ENCODE measurements around the gene STYXL1. TPM values are rescaled to one million over a fixed set of nuclear protein-coding genes. Genes with fewer than 3 reads are reported as not detected.

The STYXL1 gene
- total RNA-seq, 2 donors from 2014 or later: 20.8 to 24.7 TPM

GRCh38 chr7:75979759-75980429 lies 67.9 kb downstream of the STYXL1 start:
- H3K27ac ChIP-seq: peak overlapping the region in 2 of 4 donors; percentile 7 to 17
- intact Hi-C loops (cut with DNase I): no loop called here
- 64 to 80% methylated on average over 11 to 21 of the region's 22 CpGs for WGBS, 2 donors
- TF ChIP-seq CTCF (IDR thresholded peaks at IDR 0.05) (no peak), POLR2A (IDR thresholded peaks at IDR 0.05) (no peak)
- peak in 3 of 4 donors; percentile 48 to 64 (median 50) for DNase-seq
- H3K27me3 ChIP-seq: no peaks in the 10 kb centered on the region
- ATAC-seq: peak; percentile 25
- H3K4me1 ChIP-seq: peaks cover 13% of the 10 kb centered on the region
- H3K4me3 ChIP-seq: no peak overlapping the region
- H3K9me3 ChIP-seq: no peaks in the 10 kb centered on the region
- peaks cover 0 to 8% of the 10 kb centered on the region in 2 donors for H3K36me3 ChIP-seq (replicated peaks in 1 of 2; ENCODE audit: insufficient read depth in 1 of 2, low read depth in 2 of 2)

DNA sequence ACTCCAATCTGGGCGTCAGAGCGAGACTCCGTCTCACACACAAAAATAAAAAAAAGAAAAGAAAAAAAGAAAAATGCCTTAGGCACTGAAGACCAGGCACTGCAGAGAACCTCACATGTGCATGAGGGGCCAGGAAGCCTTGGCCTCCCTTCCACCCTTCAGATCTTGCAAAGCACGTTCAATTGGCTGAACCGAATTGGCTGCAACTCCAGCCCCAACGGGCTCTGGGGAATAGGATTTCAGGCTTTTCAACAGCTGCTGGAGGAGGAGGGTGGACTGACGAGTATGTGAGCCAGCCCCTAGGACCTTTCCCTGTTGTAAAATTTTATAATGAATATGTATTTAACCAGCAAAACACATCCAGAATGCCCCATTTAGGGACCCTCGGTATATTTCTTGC lies 70.1 kb downstream of the STYXL1 start:
- peak in 3 of 4 donors; percentile 27 to 51 (median 37) for DNase-seq
- WGBS, 2 donors: 77 to 81% methylated on average over 8 of the region's 8 CpGs

DNA sequence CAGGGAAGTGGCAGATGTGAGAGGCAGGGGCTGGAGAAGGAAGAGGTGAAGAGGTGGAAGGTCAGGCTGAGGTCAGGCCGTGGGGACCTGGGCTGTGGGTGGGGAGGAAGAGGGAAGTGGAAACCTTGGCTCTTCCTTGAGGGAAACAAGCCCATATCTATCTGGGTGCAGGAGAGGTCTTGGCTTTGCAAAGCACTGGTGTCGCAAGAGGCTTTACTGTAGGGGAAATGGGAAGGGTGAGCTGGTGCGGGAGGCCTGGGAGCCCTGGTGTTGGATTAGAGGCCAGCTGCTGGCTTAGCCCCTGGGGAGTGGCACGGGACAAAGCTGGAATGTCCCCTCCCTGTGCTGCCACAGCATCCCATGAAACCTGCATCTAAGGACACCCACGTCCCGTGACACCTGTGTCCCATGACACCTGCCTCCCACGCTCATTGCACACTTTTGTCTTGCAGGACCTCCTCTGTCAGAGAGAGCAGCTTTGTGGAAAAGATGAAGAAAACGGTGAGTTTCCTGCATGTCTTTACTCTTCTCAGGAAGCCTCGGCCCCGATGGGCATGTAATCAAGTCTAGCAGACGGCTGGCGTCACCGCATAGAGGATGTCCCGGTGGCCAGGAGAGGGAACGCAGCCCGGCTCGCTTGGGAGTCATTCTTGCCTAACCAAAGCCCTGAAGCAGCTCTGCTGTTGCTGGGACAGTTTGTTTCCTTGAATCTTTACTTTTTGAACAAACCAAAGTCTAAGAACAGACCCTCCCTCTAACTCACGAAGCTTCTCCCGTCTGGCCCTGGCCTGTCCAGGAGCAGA lies 75.6 kb downstream of the STYXL1 start:
- Histone ChIP-seq H3K27ac (peak overlapping the region in 2 of 4 donors; percentile 48 to 49), H3K4me1 (no peaks in the 10 kb centered on the region), H3K27me3 (no peaks in the 10 kb centered on the region), H3K36me3 (replicated peaks in 1 of 2; ENCODE audit: insufficient read depth in 1 of 2, low read depth in 2 of 2) (no peaks in the 10 kb centered on the region), H3K4me3 (no peak overlapping the region), H3K9me3 (no peaks in the 10 kb centered on the region)
- peak in 2 of 4 donors; percentile 38 to 60 for DNase-seq
- 66 to 78% methylated on average over 19 of the region's 19 CpGs for WGBS, 2 donors
- intact Hi-C loops (cut with DNase I): no loop called here
- ATAC-seq: peak; percentile 47
- TF ChIP-seq CTCF (IDR thresholded peaks at IDR 0.05) (no peak), POLR2A (IDR thresholded peaks at IDR 0.05) (no peak)

More for the DNA sequence above, 70.1 kb downstream of the STYXL1 start:
- TF ChIP-seq CTCF (IDR thresholded peaks at IDR 0.05) (no peak), POLR2A (IDR thresholded peaks at IDR 0.05) (no peak)
- no peaks in the 10 kb centered on the region for H3K27me3 ChIP-seq
- no peaks in the 10 kb centered on the region for H3K36me3 ChIP-seq (replicated peaks in 1 of 2; ENCODE audit: insufficient read depth in 1 of 2, low read depth in 2 of 2)
- no peak overlapping the region for H3K27ac ChIP-seq
- H3K4me1 ChIP-seq: peaks cover 13% of the 10 kb centered on the region
- H3K4me3 ChIP-seq: no peak overlapping the region
- no peak for ATAC-seq
- H3K9me3 ChIP-seq: no peaks in the 10 kb centered on the region
- intact Hi-C loops (cut with DNase I): no loop called here

GRCh38 chr7:75971309-75971960 lies 76.4 kb downstream of the STYXL1 start:
- Histone ChIP-seq H3K4me1 (no peaks in the 10 kb centered on the region), H3K4me3 (no peak overlapping the region), H3K27ac (peak overlapping the region in 2 of 4 donors; percentile 28 to 48), H3K27me3 (no peaks in the 10 kb centered on the region), H3K36me3 (replicated peaks in 1 of 2; ENCODE audit: insufficient read depth in 1 of 2, low read depth in 2 of 2) (no peaks in the 10 kb centered on the region), H3K9me3 (no peaks in the 10 kb centered on the region)
- TF ChIP-seq CTCF (IDR thresholded peaks at IDR 0.05) (no peak), POLR2A (IDR thresholded peaks at IDR 0.05) (no peak)
- no peak for DNase-seq
- ATAC-seq: no peak
- intact Hi-C loops (cut with DNase I): no loop called here
- 80 to 84% methylated on average over 14 of the region's 14 CpGs for WGBS, 2 donors

Data from body of pancreas (tissue), 4 donors.